GM10266 (cell line): ENCODE measurements around the gene EVX2.

Experiments used
- DNase-seq: peaks from one replicate; pipeline ENCODE4 v3.0.0; 2012; ENCODE audit errors: extremely low spot score
- TF ChIP-seq, protein P1 (sequence below): IDR thresholded peaks from 2 replicates; pipeline ENCODE4 v1.5.1; 2012; ENCODE audit warnings: mild to moderate bottlenecking, low read depth; ENCODE audit not compliant: control insufficient read depth, insufficient read depth; ENCODE audit errors: missing control alignments

Gene EVX2

GRCh38 chr2:176121190-176122051, 37.7 kb upstream of the EVX2 start:
- DNase-seq: no peak
- TF ChIP-seq, protein P1, sequence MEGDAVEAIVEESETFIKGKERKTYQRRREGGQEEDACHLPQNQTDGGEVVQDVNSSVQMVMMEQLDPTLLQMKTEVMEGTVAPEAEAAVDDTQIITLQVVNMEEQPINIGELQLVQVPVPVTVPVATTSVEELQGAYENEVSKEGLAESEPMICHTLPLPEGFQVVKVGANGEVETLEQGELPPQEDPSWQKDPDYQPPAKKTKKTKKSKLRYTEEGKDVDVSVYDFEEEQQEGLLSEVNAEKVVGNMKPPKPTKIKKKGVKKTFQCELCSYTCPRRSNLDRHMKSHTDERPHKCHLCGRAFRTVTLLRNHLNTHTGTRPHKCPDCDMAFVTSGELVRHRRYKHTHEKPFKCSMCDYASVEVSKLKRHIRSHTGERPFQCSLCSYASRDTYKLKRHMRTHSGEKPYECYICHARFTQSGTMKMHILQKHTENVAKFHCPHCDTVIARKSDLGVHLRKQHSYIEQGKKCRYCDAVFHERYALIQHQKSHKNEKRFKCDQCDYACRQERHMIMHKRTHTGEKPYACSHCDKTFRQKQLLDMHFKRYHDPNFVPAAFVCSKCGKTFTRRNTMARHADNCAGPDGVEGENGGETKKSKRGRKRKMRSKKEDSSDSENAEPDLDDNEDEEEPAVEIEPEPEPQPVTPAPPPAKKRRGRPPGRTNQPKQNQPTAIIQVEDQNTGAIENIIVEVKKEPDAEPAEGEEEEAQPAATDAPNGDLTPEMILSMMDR: no peak

DNA sequence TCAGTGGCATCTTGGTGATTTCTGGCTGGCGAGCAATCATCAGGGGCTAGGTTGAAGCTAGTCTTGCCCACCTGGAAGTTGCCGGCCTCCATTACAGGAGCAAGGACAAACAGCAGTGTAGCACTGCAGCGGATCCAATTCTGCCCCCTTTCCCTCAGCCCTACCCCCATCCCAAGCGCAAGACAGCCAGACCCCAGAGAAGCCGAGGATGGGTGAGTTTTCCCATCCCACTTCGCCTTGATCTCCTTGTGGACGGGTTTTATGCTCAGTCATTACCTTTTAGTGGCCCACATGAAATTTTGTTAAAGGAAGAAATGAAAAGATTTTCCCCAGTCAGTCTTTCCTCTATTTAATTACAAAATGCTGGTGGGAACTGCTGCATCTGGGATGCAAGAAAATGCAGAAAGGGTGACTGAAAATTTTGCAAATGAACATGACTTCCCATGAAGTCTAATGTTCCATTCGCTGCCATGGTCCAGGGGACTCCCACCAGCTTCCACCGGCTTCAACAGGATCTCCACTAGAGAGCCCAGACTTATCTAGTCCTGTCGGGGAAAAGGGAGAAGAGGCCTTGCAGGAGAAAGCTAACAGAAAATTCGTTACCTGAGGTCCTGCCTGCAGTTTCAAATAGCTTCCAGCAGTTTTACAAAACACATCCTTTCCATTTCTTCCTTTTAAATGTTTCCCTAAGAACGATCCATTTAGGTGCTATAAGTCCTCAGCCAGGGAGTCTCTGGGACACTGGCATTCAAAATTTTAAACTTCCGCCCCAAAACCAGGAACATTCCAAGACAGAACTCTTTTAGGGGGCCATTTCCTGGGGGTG, 36.8 kb upstream of the EVX2 start:
- DNase-seq: no peak
- TF ChIP-seq, protein P1: no peak

- DNase-seq: peak; percentile 67
- TF ChIP-seq, protein P1: peak; percentile 34
Measured at GRCh38 chr2:176118601-176119339, 35.0 kb upstream of the EVX2 start.

DNA sequence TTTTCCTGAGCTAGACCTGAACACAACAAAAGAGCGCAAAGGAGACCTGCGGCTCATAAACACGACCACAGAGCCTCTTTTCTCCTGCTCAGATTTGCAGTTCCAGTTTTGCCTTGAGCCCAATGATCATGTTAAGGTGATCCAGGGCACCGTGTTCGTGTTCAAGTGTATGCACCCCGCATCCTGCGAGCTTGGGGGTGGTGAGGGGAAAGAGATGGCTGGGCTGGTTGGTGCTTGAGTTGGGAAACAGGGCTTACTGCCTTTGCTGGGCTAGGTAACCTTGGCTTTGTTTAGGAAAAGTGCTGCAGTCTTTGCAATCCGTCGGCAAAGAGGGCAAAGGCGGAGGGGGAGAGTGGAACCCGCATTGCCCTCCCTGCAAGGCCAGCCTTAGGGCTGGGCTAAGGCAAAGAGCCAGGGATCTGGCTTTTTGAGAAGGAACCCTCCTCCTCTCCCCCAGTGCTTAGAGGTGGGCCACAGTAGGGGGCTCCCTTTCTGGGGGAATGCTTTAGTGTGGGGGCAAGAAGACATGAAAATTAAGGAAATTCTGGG, 34.1 kb upstream of the EVX2 start:
- DNase-seq: no peak
- TF ChIP-seq, protein P1: no peak

DNA sequence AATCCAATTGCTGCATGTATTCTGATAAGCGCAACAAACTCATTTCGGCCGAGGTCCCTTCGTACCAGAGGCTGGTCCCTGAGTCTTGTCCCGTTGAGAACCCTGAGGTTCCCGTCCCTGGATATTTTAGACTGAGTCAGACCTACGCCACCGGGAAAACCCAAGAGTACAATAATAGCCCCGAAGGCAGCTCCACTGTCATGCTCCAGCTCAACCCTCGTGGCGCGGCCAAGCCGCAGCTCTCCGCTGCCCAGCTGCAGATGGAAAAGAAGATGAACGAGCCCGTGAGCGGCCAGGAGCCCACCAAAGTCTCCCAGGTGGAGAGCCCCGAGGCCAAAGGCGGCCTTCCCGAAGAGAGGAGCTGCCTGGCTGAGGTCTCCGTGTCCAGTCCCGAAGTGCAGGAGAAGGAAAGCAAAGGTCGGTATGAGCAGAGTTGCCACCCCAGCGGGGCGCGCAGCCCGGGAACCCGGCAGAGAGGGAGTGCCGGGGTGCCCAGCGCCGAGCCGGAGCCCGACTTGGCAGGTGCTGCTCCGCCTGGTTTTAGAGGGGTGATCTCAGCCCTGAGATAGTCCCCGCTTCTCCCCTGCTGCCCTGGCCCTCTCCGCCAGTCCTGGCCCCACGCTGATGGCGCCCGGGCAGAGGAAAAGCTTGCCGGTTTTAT, 33.5 kb upstream of the EVX2 start:
- TF ChIP-seq, protein P1: no peak

DNA sequence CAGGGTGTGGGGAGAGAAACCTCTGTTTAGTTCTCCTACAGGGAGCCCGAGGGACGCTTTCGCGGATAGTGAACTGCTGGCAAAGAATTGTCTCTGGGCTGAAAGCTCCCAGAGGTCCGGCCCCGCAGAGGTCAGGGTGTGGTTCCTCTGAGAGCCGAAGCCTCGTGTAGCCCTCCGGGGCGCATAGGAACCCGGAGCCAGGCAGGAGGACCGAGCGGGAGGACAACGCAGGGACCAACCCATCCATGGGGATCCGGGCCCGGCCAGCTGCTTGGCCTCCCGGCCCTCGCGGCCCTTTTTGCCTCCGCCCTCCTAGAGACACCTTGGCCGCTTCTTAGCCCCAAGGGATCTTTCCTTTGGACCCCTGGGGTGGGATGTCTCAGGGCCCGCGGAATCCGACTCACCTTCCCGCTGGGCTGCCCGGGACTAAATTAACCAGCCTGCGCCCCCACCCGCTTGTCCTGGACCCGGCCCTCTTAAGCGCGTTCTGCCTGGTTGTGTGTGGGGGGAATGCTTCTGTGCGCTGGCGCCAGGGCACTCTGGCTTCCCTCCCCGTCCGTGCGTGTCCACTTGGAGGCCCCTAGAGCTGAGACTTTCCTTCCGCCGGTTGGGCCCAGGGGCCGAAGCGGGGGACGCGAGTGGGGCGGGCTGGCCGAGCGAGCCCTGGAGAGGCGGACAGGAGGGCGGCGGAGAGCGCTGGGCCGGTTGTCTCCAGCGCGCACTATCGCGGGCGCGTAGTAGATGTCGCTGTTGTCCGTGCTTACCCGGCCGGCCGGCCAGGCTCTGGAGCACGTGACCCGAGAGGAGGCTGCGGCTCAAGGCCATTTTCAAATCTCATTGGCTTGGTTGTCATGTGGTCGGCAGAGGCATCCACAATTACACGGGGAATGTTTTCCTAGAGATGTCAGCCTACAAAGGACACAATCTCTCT, 32.4 kb upstream of the EVX2 start, which contains the start of gene HOXD10:
TSS of gene HOXD10 (plus strand) at position 896 of the 931 bp plus-strand sequence. CDS start 56 bp downstream, outside the sequence.
- TF ChIP-seq, protein P1: no peak

More for the DNA sequence above, 33.5 kb upstream of the EVX2 start:
- DNase-seq: no peak

More for the DNA sequence above, 32.4 kb upstream of the EVX2 start, which contains the start of gene HOXD10:
- no peak for DNase-seq
